ENCODE data around the gene RXRA. TPM values are rescaled to one million over a fixed set of nuclear protein-coding genes. Genes with fewer than 3 reads are reported as not detected.

The RXRA gene
- total and polyA plus RNA-seq, 7 donors = 37.7 to 192 (median 139) TPM

- H3K27ac ChIP-seq = peak overlapping the region; percentile 92
- peak; percentile 70 to 75 for DNase-seq
- WGBS, 3 donors = 60 to 80% (median 70%) methylated on average over 13 to 21 of the region's 21 CpGs
Measured at GRCh38 chr9:134379831-134380365, 53.6 kb downstream of the RXRA start.

GRCh38 chr9:134380542-134381271, 54.5 kb downstream of the RXRA start:
- DNase-seq (no peak), ATAC-seq (no peak)
- Histone ChIP-seq H3K27ac (peak overlapping the region; percentile 92), H3K4me3 (no peak overlapping the region), H3K9me3 (no peaks in the 10 kb centered on the region), H3K27me3 (ENCODE audit: insufficient read depth in 3 of 3, low read length in 2 of 3) (no peaks in the 10 kb centered on the region), H3K4me1 (peaks cover 100% of the 10 kb centered on the region), H3K36me3 (ENCODE audit: insufficient read depth in 1 of 2, low read depth in 1 of 2) (no peaks in the 10 kb centered on the region)
- TF ChIP-seq, protein P1, sequence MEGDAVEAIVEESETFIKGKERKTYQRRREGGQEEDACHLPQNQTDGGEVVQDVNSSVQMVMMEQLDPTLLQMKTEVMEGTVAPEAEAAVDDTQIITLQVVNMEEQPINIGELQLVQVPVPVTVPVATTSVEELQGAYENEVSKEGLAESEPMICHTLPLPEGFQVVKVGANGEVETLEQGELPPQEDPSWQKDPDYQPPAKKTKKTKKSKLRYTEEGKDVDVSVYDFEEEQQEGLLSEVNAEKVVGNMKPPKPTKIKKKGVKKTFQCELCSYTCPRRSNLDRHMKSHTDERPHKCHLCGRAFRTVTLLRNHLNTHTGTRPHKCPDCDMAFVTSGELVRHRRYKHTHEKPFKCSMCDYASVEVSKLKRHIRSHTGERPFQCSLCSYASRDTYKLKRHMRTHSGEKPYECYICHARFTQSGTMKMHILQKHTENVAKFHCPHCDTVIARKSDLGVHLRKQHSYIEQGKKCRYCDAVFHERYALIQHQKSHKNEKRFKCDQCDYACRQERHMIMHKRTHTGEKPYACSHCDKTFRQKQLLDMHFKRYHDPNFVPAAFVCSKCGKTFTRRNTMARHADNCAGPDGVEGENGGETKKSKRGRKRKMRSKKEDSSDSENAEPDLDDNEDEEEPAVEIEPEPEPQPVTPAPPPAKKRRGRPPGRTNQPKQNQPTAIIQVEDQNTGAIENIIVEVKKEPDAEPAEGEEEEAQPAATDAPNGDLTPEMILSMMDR (IDR thresholded peaks at IDR 0.05) = no peak
- intact Hi-C loops (cut with DNase I) = no loop called here
- 85 to 91% (median 85%) methylated on average over 14 to 16 of the region's 16 CpGs for WGBS, 3 donors

More at GRCh38 chr9:134379831-134380365, 53.6 kb downstream of the RXRA start:
- H3K9me3 ChIP-seq = no peaks in the 10 kb centered on the region
- TF ChIP-seq, protein P1 (IDR thresholded peaks at IDR 0.05) = no peak
- H3K27me3 ChIP-seq (ENCODE audit: insufficient read depth in 3 of 3, low read length in 2 of 3) = no peaks in the 10 kb centered on the region
- peak in 3 of 4 donors; percentile 10 to 27 (median 24) for ATAC-seq
- intact Hi-C loops (cut with DNase I) = loop anchor here (2.0 to 5.0 kb wide), 2 partner anchors 29 to 32 kb away; no protein-coding TSS in a partner anchor
- peak overlapping the region; percentile 49 for H3K4me3 ChIP-seq
- H3K36me3 ChIP-seq (ENCODE audit: insufficient read depth in 1 of 2, low read depth in 1 of 2) = no peaks in the 10 kb centered on the region
- H3K4me1 ChIP-seq = peaks cover 100% of the 10 kb centered on the region

DNA sequence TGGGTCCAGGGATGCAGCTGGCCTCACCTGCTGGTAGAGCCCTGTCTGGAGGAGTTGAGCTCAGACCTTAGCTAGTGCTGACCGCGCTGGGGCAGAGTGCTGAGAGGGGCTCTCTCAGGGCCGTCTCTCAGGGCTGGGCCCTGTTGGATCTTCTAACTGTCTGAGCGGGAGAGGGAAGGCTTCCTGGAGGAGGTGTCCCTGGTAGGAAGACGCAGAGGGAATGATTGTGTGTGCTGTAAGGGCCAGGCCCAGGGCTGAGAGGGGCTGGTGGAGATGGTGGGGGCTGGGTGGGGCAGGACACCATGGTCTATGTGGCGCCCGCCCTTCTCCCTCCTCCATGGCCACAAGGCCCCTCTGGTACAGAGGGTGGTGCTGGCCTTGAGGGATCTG, 55.0 kb downstream of the RXRA start:
- no peaks in the 10 kb centered on the region for H3K27me3 ChIP-seq (ENCODE audit: insufficient read depth in 3 of 3, low read length in 2 of 3)
- no peak overlapping the region for H3K4me3 ChIP-seq
- TF ChIP-seq, protein P1 (IDR thresholded peaks at IDR 0.05) = no peak
- ATAC-seq (no peak), DNase-seq (no peak)
- no peaks in the 10 kb centered on the region for H3K9me3 ChIP-seq
- 95 to 98% (median 97%) methylated on average over 7 of the region's 7 CpGs for WGBS, 3 donors
- peak overlapping the region; percentile 92 for H3K27ac ChIP-seq
- peaks cover 100% of the 10 kb centered on the region for H3K4me1 ChIP-seq
- intact Hi-C loops (cut with DNase I) = no loop called here
- H3K36me3 ChIP-seq (ENCODE audit: insufficient read depth in 1 of 2, low read depth in 1 of 2) = no peaks in the 10 kb centered on the region

DNA sequence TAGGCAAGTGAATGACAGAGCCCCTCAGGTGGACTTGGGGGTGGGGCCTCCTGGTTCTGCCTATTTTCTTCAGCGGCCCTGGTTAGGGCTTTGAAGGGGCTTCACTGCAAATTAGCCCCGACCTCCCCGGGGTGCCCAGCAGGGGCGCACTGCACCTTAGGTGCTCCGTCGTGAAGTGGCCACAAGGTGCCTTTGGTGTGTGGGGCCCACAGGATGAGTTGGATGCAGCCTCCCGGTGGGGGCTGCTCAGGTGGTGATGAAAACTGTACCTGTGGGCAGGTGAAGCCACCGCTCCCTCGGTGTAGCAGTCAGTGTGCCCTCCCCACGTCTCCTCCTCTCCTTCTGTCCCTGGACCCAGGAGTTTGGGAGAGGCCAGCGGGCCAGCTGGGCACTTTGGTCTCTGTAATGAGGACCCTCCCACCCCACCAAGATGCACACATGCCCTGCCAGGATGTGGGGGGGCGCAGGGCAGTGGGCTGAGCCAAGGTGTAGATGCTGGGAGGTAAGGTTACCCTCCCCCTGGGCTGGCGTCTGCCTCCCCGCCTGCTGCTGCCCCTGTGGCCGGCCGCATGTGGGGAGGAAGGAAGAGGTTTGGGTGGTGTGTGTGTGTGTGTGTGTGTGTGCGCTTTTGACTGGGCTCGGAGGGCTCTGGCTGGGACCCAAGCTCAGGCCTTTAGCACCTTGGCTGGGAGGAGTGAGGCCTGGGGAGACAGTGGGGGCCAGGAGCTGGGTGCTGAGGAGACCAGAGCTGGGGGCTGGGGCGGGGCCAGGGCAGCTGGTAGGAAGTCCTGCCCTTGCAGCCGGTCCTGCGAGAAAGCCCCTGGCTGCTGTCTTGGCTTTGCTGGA, 55.6 kb downstream of the RXRA start:
- H3K4me1 ChIP-seq = peaks cover 100% of the 10 kb centered on the region
- DNase-seq (peak in 1 of 2 donors; percentile 73), ATAC-seq (no peak)
- peak overlapping the region; percentile 92 for H3K27ac ChIP-seq
- TF ChIP-seq, protein P1 (IDR thresholded peaks at IDR 0.05) = no peak
- intact Hi-C loops (cut with DNase I) = no loop called here
- 46 to 60% (median 59%) methylated on average over 21 of the region's 21 CpGs for WGBS, 3 donors
- H3K36me3 ChIP-seq (ENCODE audit: insufficient read depth in 1 of 2, low read depth in 1 of 2) = no peaks in the 10 kb centered on the region
- H3K4me3 ChIP-seq = peak overlapping the region; percentile 4
- no peaks in the 10 kb centered on the region for H3K9me3 ChIP-seq
- no peaks in the 10 kb centered on the region for H3K27me3 ChIP-seq (ENCODE audit: insufficient read depth in 3 of 3, low read length in 2 of 3)

Data from psoas muscle (tissue), 8 donors.